Trophoblast cell (in vitro differentiated cells and primary cell): ENCODE measurements around the gene MRPS7.

Source experiments
- DNase-seq, 2 donors: peaks; one replicate each; pipeline ENCODE4 v3.0.0-alpha.2; 2016
- H2AFZ ChIP-seq: 2 replicates; pipeline ENCODE4 v1.6.1; 2013; ENCODE audit warnings: low read length, moderate library complexity, mild to moderate bottlenecking; ENCODE audit not compliant: insufficient read depth, poor library complexity
- H2AK5ac ChIP-seq: 2 replicates; pipeline ENCODE4 v1.6.1; 2013; ENCODE audit warnings: mild to moderate bottlenecking, low read length
- H2BK120ac ChIP-seq: 2 replicates; pipeline ENCODE4 v1.6.1; 2013; ENCODE audit warnings: low read length, mild to moderate bottlenecking, moderate library complexity; ENCODE audit not compliant: insufficient read depth, poor library complexity
- H2BK12ac ChIP-seq: 2 replicates; pipeline ENCODE4 v1.6.1; 2013; ENCODE audit warnings: mild to moderate bottlenecking, low read length, moderate library complexity
- H2BK5ac ChIP-seq: 2 replicates; pipeline ENCODE4 v1.6.1; 2013; ENCODE audit warnings: low read length, low read depth, moderate library complexity, mild to moderate bottlenecking; ENCODE audit not compliant: poor library complexity
- H3K14ac ChIP-seq: 2 replicates; pipeline ENCODE4 v1.6.1; 2013; ENCODE audit warnings: mild to moderate bottlenecking, low read length
- H3K18ac ChIP-seq: 2 replicates; pipeline ENCODE4 v1.6.1; 2013; ENCODE audit warnings: mild to moderate bottlenecking, low read length
- H3K23ac ChIP-seq: 2 replicates; pipeline ENCODE4 v1.6.1; 2013; ENCODE audit warnings: low read length
- H3K27ac ChIP-seq: 2 replicates; pipeline ENCODE4 v1.5.1; 2013; ENCODE audit warnings: low read depth, mild to moderate bottlenecking, inconsistent platforms, low read length, moderate library complexity
- H3K27me3 ChIP-seq: 2 replicates; pipeline ENCODE4 v1.6.1; 2013; ENCODE audit warnings: inconsistent platforms, mild to moderate bottlenecking, low read length, moderate library complexity; ENCODE audit not compliant: insufficient read depth
- H3K36me3 ChIP-seq, 2 experiments: 1 replicate in 1 of 2; 2 replicates in 1 of 2; pipeline ENCODE4 v1.6.1; 2013; ENCODE audit warnings: low read length in 2 of 2, mild to moderate bottlenecking in 2 of 2, moderate library complexity in 1 of 2; ENCODE audit not compliant: insufficient read depth in 2 of 2, control insufficient read depth in 1 of 2
- H3K4ac ChIP-seq: 2 replicates; pipeline ENCODE4 v1.6.1; 2013; ENCODE audit warnings: low read depth, mild to moderate bottlenecking, low read length, moderate library complexity
- H3K4me1 ChIP-seq, 2 experiments: 1 replicate in 1 of 2; 2 replicates in 1 of 2; pipeline ENCODE4 v1.6.1; 2013; ENCODE audit warnings: low read length in 2 of 2, mild to moderate bottlenecking in 2 of 2, moderate library complexity in 1 of 2; ENCODE audit not compliant: insufficient read depth in 2 of 2, control insufficient read depth in 1 of 2
- H3K4me2 ChIP-seq: 2 replicates; pipeline ENCODE4 v1.6.1; 2013; ENCODE audit warnings: inconsistent platforms, mild to moderate bottlenecking, low read length, moderate library complexity
- H3K4me3 ChIP-seq: 2 replicates; pipeline ENCODE4 v1.5.1; 2013; ENCODE audit warnings: mild to moderate bottlenecking, low read depth, low read length, inconsistent platforms
- H3K79me1 ChIP-seq: one replicate; pipeline ENCODE4 v1.6.1; 2013; ENCODE audit warnings: low read length
- H3K79me2 ChIP-seq: 2 replicates; pipeline ENCODE4 v1.6.1; 2013; ENCODE audit warnings: low read length, mild to moderate bottlenecking; ENCODE audit not compliant: control insufficient read depth, insufficient read depth, poor library complexity
- H3K9ac ChIP-seq: 2 replicates; pipeline ENCODE4 v1.6.1; 2013; ENCODE audit warnings: mild to moderate bottlenecking, low read length
- H3K9me3 ChIP-seq: 2 replicates; pipeline ENCODE4 v1.6.1; 2013; ENCODE audit warnings: low read depth, mild to moderate bottlenecking, control low read depth, inconsistent platforms, low read length; ENCODE audit not compliant: insufficient read depth
- H4K12ac ChIP-seq: 2 replicates; pipeline ENCODE4 v1.6.1; 2013; ENCODE audit warnings: low read depth, mild to moderate bottlenecking, low read length, moderate library complexity
- H4K8ac ChIP-seq: 2 replicates; pipeline ENCODE4 v1.6.1; 2013; ENCODE audit warnings: low read depth, mild to moderate bottlenecking, low read length, moderate library complexity
- H4K91ac ChIP-seq: one replicate; pipeline ENCODE4 v1.6.1; 2013; ENCODE audit warnings: low read depth, mild to moderate bottlenecking, low read length, moderate library complexity
- WGBS: extraction: QIAGEN DNeasy Blood & Tissue Kit; methylation state at CpG from one replicate; pipeline ENCODE4 v1.1.7; 2013; ENCODE audit warnings: missing lambda C conversion rate; ENCODE audit not compliant: insufficient read length, insufficient coverage; ENCODE audit errors: extremely low coverage; 5-methylcytosine and 5-hydroxymethylcytosine counted together

Gene MRPS7

DNA sequence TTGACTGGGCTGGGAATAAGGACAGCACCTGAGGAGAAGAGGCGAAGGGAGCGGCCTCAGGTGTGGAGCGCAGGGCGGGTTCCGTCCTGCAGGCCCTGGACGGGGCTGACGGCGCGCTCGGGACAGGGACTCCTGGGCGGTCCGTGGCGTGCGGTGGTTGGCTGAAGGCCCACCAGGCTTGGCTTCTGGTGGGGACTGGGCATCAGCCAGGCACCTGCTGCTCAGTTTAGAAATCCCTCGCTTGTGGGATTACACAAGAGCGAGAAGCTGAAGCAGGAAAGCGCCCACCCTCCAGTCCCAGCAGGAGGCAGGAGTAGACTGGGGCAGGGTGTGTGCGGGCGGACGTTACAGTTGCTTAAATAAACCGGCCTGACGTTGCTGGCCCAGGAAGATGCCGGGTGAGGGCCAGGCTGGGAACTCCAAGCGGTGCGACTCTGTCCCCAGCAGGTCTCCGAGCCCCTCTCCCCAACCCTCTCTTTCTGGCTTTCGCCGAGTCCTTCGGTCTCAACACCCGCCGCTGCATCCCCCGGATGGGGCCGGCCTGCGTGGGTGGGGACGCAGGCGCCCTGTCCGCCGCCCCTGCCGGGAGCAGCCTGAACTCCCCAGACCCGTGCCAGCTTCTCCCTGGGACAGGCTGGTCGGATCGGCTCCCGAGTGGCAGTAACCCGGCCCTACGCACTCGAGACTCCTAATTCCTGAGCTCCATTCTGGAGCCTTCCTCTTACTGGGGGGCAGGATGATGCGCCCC lies 8.7 kb downstream of the MRPS7 start:
- peak overlapping the region; percentile 29 for H3K14ac ChIP-seq
- no peak overlapping the region for H3K23ac ChIP-seq
- H3K4me2 ChIP-seq = peak overlapping the region; percentile 96
- peak overlapping the region; percentile 41 for H4K91ac ChIP-seq
- peaks cover 0 to 10% of the 10 kb centered on the region in 2 experiments for H3K4me1 ChIP-seq
- H3K9me3 ChIP-seq = peaks cover 2% of the 10 kb centered on the region
- H3K36me3 ChIP-seq = peaks cover 17 to 20% of the 10 kb centered on the region in 2 experiments
- H3K4me3 ChIP-seq = peak overlapping the region; percentile 90
- peak overlapping the region; percentile 80 for H3K9ac ChIP-seq
- H4K12ac ChIP-seq = peak overlapping the region; percentile 41
- peak overlapping the region; percentile 11 for H2BK5ac ChIP-seq
- H3K79me1 ChIP-seq = peaks cover 10% of the 10 kb centered on the region
- H4K8ac ChIP-seq = peak overlapping the region; percentile 81
- H2AFZ ChIP-seq = peak overlapping the region; percentile 86
- peak overlapping the region; percentile 44 for H2BK120ac ChIP-seq
- no peak overlapping the region for H2AK5ac ChIP-seq
- H3K18ac ChIP-seq = no peak overlapping the region
- WGBS = no CpG with 5 or more reads among the region's 47 CpGs
- no peaks in the 10 kb centered on the region for H3K27me3 ChIP-seq
- no peak overlapping the region for H3K27ac ChIP-seq
- H3K4ac ChIP-seq = peak overlapping the region; percentile 24
- H2BK12ac ChIP-seq = no peak overlapping the region
- peaks cover 5% of the 10 kb centered on the region for H3K79me2 ChIP-seq
- DNase-seq = peak; percentile 82 to 86

DNA sequence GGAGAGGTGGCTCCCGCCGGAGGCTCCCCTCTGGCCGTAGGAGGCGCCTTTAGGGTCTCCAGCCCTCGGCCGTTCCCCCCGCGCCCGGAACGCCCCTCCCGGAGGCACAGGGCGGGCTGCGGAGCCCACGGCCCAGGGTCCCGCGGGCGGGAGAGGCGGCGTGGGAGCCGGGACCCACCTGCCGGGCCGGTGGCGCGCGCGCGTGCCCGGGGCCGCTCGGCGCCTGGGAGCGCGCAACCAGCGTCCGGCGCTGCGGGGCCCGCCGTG lies 9.2 kb downstream of the MRPS7 start, which contains the start of gene MIF4GD:
Gene MIF4GD (minus strand): TSS at position 266 of the 267 bp plus-strand sequence. CDS start 1,036 bp downstream, outside the sequence.
- H4K12ac ChIP-seq = peak within 1 kb of the TSS; percentile 57
- peak within 1 kb of the TSS; percentile 77 for H4K91ac ChIP-seq
- H3K27ac ChIP-seq = no peak within 1 kb of the TSS
- peaks cover 0 to 10% of the 10 kb centered on the region in 2 experiments for H3K4me1 ChIP-seq
- peak within 1 kb of the TSS; percentile 44 for H2BK120ac ChIP-seq
- peaks cover 2% of the 10 kb centered on the region for H3K9me3 ChIP-seq
- no peaks in the 10 kb centered on the region for H3K27me3 ChIP-seq
- DNase-seq = no peak
- no CpG with 5 or more reads among the region's 39 CpGs for WGBS
- H3K23ac ChIP-seq = no peak within 1 kb of the TSS
- peak within 1 kb of the TSS; percentile 93 for H4K8ac ChIP-seq
- H3K4me3 ChIP-seq = peak within 1 kb of the TSS; percentile 90
- peak within 1 kb of the TSS; percentile 11 for H2BK5ac ChIP-seq
- peaks cover 13 to 15% of the 10 kb centered on the region in 2 experiments for H3K36me3 ChIP-seq
- peak within 1 kb of the TSS; percentile 92 for H3K14ac ChIP-seq
- peak within 1 kb of the TSS; percentile 96 for H3K4me2 ChIP-seq
- H2AFZ ChIP-seq = peak within 1 kb of the TSS; percentile 86
- no peak within 1 kb of the TSS for H2BK12ac ChIP-seq
- H3K4ac ChIP-seq = peak within 1 kb of the TSS; percentile 24
- H3K79me2 ChIP-seq = peaks cover 5% of the 10 kb centered on the region
- no peak within 1 kb of the TSS for H2AK5ac ChIP-seq
- H3K18ac ChIP-seq = peak within 1 kb of the TSS; percentile 87
- H3K9ac ChIP-seq = peak within 1 kb of the TSS; percentile 80
- peaks cover 10% of the 10 kb centered on the region for H3K79me1 ChIP-seq

DNA sequence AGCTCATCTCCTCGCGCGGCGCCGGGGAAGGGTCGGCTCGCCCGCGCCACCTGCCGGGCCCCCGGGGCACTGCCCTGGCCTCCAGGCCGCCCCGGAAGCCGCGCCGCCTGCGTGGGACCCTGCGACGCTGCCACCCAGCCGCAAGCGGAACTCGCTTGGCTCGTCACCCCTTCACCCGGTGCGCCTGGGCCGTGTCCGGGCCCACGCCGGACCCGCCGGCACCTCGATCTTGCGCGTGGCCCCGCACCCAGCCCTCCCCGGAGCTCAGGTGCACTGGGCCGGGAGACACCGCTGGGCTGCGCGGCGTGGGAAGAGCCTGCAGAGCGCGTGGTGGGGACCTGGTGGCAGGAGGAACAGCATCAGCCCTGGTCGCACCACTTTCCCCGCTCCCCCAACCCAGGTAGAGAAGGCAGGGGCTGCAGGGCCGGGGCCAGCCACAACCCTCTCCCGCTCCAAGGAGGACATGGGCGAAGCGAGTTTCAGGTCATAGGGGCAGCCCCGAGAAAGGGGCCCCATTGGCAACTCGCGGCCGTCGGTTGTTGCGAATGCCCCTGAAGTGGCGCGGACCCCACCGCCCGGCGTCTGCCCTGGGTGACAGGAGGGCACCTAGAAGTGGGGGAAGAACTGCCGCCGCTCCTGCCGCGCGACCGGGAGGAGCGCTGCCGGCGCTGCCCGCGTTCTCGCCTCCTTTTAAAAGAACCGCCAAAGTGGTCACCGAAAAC lies 9.7 kb downstream of the MRPS7 start:
- H3K4me3 ChIP-seq = peak overlapping the region; percentile 84
- peak overlapping the region; percentile 5 for H3K4ac ChIP-seq
- H4K12ac ChIP-seq = peak overlapping the region; percentile 57
- H2AFZ ChIP-seq = peak overlapping the region; percentile 85
- H2BK120ac ChIP-seq = peak overlapping the region; percentile 23
- H2BK5ac ChIP-seq = peak overlapping the region; percentile 4
- peaks cover 10% of the 10 kb centered on the region for H3K79me1 ChIP-seq
- H4K8ac ChIP-seq = peak overlapping the region; percentile 93
- DNase-seq = peak; percentile 68 to 88
- H3K27me3 ChIP-seq = no peaks in the 10 kb centered on the region
- peak overlapping the region; percentile 60 for H3K9ac ChIP-seq
- peaks cover 10 to 11% of the 10 kb centered on the region in 2 experiments for H3K36me3 ChIP-seq
- H3K4me2 ChIP-seq = peak overlapping the region; percentile 89
- H3K9me3 ChIP-seq = peaks cover 2% of the 10 kb centered on the region
- peak overlapping the region; percentile 92 for H3K14ac ChIP-seq
- H3K23ac ChIP-seq = no peak overlapping the region
- no peak overlapping the region for H2AK5ac ChIP-seq
- H4K91ac ChIP-seq = peak overlapping the region; percentile 77
- no CpG with 5 or more reads among the region's 74 CpGs for WGBS
- H3K4me1 ChIP-seq = peaks cover 0 to 10% of the 10 kb centered on the region in 2 experiments
- no peak overlapping the region for H3K27ac ChIP-seq
- H2BK12ac ChIP-seq = no peak overlapping the region
- peaks cover 5% of the 10 kb centered on the region for H3K79me2 ChIP-seq
- H3K18ac ChIP-seq = peak overlapping the region; percentile 87

DNA sequence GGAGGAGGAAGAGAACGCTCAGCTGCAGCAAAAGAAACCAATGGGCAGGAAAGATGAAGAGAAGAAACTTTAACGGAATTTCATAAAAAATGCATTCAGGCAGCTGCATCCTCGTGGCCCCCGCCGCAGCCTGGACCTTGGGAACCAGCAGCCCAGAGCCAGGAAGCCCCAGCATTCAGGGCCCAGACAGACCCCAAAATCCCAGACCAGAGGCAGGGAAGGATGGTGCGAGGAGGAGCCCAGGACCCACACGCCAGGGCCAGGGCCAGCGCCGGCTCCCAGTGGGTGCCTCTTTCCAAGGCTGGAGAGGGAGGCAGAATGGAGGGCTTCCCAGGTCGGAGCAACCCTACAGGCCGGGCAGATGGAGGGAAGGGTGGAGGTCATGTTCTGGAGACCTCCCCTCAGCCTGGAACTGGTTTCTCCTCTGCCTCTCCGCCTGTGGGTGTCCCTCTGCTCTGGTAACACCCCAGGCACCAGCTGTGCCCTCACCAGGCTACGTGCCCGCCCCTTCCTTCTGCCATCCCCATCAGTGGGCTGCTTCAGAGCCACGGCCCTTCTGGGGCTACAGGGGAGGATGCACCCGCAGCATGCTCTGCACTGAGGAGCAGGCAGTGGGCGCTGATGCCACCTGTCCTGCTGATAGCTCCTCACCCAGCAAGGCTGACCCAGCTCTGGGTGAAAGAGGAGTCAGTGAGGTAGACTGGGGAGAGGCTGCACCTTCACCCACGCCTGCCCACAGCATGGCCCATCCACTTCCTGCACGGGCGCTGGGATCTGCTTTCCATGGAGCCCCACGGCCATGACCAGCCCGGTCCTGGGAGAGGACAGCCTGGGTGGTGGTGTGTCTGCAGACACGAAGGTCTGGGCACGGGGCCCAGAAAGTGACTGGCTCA lies 10.5 kb downstream of the MRPS7 start:
- no peak overlapping the region for H3K14ac ChIP-seq
- H3K36me3 ChIP-seq = peaks cover 3% of the 10 kb centered on the region in 2 experiments
- H3K79me1 ChIP-seq = peaks cover 10% of the 10 kb centered on the region
- H2BK12ac ChIP-seq = no peak overlapping the region
- H2BK120ac ChIP-seq = no peak overlapping the region
- no peak overlapping the region for H4K12ac ChIP-seq
- no peak overlapping the region for H3K4ac ChIP-seq
- H3K4me3 ChIP-seq = peak overlapping the region; percentile 84
- no peak overlapping the region for H2AK5ac ChIP-seq
- peak overlapping the region; percentile 9 for H4K8ac ChIP-seq
- peak overlapping the region; percentile 89 for H3K4me2 ChIP-seq
- no CpG with 5 or more reads among the region's 24 CpGs for WGBS
- H3K18ac ChIP-seq = no peak overlapping the region
- peaks cover 5% of the 10 kb centered on the region for H3K79me2 ChIP-seq
- no peak overlapping the region for H3K9ac ChIP-seq
- H3K23ac ChIP-seq = no peak overlapping the region
- peak overlapping the region; percentile 85 for H2AFZ ChIP-seq
- no peak for DNase-seq
- peaks cover 2% of the 10 kb centered on the region for H3K9me3 ChIP-seq
- no peak overlapping the region for H2BK5ac ChIP-seq
- H3K27ac ChIP-seq = no peak overlapping the region
- H4K91ac ChIP-seq = no peak overlapping the region
- no peaks in the 10 kb centered on the region for H3K27me3 ChIP-seq
- H3K4me1 ChIP-seq = peaks cover 2 to 12% of the 10 kb centered on the region in 2 experiments
